Measurements from ENCODE around the gene GRIK3.

GRCh38 chr1:36966242-36966641 lies 68.1 kb downstream of the GRIK3 start:
- no peak for TF ChIP-seq CTCF (IDR thresholded peaks at IDR 0.05)
- no peak for TF ChIP-seq POLR2A (IDR thresholded peaks at IDR 0.05)
